ENCODE results near the gene SAPCD1. TPM values are rescaled to one million over a fixed set of nuclear protein-coding genes. Genes with fewer than 3 reads are reported as not detected.

Gene SAPCD1
- 1.5 and 2.7 TPM in 2 replicates for total RNA-seq (2014; rRNA removed)
- polyA plus RNA-seq (2012) = 0.79 TPM

- no peak for DNase-seq (ENCODE audit: low read depth)
Measured at GRCh38 chr6:31762356-31762755, at the start of gene SAPCD1. Gene SAPCD1 (plus strand): TSS chr6:31762656. CDS start chr6:31763055, 399 bp downstream.

- no peak for DNase-seq (ENCODE audit: low read depth)
Measured at GRCh38 chr6:31713465-31713864, 49.0 kb upstream of the SAPCD1 start.

GRCh38 chr6:31713991-31714684 is 48.3 kb upstream of the SAPCD1 start:
- no peak for DNase-seq (ENCODE audit: low read depth)

DNA sequence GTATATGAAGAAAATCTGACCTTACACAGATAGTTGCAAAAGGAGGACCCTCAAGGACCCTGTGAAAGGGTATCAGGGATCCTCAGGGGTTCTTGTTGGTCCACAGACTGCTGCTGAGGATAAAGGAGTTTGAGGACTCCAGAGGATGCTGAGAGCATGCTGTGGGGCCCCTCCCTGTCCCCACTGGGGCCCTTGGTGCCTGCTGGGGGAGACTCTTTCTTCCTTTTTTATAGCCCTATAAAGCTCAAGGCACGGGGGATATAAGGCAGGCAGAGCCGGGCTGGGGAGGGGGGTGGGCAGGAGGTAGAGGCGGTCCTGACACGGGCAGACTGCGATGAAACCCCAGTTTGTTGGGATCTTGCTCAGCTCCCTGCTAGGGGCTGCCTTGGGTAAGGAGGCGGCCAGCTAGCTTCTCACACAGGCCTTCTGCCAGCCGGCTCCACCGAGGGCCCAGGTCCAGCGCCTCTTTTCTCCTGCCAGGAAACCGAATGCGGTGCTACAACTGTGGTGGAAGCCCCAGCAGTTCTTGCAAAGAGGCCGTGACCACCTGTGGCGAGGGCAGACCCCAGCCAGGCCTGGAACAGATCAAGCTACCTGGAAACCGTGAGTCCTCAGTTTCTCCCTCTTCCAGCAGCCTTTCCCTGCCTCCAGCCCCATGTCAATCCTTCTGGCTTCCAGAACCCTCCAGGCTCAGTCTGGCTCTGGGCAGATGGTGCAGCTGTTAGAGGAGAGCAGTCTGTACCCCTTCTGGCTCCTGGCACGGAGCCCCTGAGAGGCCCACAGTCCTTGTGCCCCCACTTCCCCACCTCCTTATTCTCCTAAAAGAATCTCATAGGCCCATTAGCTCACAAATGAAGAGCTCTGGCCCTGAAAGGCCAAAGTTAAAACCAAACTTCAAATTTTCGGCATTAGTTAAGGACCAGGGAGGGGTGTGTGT is 47.2 kb upstream of the SAPCD1 start, which contains the start of gene LY6G6D:
Gene LY6G6D, plus strand, starts transcription at position 327 of the 937 bp plus-strand sequence. Its CDS starts 8 bp downstream, at position 335.
- no peak for DNase-seq (ENCODE audit: low read depth)

GRCh38 chr6:31717499-31718222 is 44.8 kb upstream of the SAPCD1 start:
- DNase-seq (ENCODE audit: low read depth) = no peak

GRCh38 chr6:31718265-31718664 is 44.2 kb upstream of the SAPCD1 start:
- no peak for DNase-seq (ENCODE audit: low read depth)

- DNase-seq (ENCODE audit: low read depth) = no peak
Measured at GRCh38 chr6:31719001-31719400, 43.5 kb upstream of the SAPCD1 start.

DNA sequence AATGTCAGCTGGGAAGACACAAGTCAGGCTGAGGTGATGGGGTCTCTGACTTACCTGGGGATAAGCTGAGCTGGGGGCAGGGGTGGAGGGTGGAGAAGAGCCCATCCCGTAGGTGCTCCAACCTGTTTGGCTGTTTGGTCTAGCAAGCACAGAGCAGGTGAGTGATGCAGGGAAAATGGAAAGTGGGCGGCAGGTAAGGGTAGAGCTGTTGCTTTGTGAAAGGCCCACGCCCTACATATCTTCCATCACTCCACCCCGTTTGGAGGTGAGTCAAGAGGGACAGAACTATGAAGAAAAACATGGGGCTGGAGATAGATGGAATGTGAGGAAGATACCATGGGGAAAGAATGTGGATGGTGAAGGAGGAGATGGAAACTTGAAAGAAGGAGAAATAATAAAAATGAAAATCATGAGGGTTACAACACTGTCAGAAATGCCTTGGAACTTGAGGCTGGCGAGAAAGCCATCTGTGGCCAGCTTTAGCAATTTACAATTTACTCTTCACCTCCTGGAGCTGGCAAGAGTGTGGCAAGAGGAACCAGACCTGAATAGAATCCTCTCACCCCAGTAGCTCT is 42.2 kb upstream of the SAPCD1 start:
- DNase-seq (ENCODE audit: low read depth) = no peak

DNA sequence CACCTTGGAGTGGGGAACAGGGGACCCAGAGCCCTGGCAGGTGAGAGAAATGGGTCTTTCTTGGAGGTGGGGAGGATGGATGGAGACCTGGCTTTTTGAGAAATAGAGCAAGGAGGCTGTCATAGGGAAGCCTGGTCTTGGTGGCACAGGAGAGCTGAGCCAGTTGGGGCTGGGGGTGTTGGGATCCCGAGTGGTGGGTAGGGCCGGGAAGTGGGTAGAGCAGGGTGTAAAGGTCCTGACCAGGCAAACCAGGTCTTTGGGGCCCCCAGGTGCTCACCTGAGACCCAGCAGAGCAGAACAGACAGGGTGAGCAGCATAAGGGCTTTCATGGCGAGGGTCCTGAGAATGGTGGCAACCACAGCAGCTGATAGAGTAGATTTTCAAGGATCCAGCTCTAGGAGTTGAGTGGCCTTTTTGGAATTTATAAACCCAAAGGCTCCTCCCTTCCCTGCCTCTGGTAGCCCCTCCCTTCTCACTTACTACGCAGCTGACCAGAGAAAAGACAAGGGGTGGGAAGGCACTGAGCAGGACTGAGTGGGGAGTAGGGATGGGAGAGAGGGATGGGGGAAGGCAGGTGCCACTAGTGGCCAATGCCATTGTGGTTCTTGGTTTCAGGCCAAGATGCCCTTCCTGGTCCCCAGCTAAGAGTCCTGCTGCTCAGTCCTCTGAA is 41.0 kb upstream of the SAPCD1 start, which contains the start of gene LY6G6C:
Gene LY6G6C, minus strand, starts transcription at position 396 of the 670 bp plus-strand sequence. Its CDS starts 67 bp downstream, at position 329.
- DNase-seq (ENCODE audit: low read depth) = no peak

DNA sequence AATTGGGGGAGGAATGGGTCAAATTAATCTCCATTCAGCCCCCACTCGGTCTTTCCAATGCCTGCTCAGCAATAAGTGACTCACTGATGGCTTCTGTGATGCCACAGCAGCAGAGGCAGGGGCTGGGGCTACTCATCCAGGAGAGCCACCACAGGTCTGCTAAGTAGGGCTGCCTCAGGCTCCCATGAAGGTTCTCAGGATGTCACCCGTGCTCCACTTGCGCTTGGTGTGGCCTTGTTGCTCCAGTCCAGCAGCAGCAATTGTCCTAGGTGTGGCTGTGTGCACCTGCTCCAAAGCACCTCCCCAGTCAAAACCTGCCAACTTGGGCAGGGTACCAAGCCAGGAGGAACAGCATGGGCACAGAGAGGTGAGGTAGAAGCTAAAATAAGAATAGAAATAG is 40.3 kb upstream of the SAPCD1 start:
- no peak for DNase-seq (ENCODE audit: low read depth)

DNA sequence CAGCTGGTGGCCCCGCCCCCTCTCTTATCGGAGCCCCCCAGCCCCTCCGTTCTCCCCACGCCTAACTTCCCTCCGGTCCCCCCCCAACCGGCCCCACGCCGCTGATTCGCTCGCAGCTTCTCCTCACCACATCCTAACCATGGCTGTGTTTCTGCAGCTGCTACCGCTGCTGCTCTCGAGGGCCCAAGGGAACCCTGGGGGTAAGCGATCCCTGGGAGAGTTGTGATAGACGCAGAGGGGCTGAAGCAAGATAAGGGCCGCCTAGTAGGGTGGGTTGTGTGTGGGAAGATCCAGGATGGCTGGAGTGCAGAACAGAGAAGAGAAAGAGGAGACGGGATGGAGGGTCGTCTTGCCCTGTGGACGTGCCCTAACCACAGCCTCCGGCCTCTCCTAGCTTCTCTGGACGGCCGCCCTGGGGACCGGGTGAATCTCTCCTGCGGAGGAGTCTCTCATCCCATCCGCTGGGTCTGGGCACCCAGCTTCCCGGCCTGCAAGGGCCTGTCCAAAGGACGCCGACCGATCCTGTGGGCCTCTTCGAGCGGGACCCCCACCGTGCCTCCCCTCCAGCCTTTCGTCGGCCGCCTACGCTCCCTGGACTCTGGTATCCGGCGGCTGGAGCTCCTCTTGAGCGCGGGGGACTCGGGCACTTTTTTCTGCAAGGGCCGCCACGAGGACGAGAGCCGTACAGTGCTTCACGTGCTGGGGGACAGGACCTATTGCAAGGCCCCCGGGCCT is 39.0 kb upstream of the SAPCD1 start, which contains the start of gene MPIG6B:
Gene MPIG6B, plus strand, starts transcription at position 129 of the 735 bp plus-strand sequence. Its CDS starts 11 bp downstream, at position 140.
- DNase-seq (ENCODE audit: low read depth) = peak; percentile 42

DNA sequence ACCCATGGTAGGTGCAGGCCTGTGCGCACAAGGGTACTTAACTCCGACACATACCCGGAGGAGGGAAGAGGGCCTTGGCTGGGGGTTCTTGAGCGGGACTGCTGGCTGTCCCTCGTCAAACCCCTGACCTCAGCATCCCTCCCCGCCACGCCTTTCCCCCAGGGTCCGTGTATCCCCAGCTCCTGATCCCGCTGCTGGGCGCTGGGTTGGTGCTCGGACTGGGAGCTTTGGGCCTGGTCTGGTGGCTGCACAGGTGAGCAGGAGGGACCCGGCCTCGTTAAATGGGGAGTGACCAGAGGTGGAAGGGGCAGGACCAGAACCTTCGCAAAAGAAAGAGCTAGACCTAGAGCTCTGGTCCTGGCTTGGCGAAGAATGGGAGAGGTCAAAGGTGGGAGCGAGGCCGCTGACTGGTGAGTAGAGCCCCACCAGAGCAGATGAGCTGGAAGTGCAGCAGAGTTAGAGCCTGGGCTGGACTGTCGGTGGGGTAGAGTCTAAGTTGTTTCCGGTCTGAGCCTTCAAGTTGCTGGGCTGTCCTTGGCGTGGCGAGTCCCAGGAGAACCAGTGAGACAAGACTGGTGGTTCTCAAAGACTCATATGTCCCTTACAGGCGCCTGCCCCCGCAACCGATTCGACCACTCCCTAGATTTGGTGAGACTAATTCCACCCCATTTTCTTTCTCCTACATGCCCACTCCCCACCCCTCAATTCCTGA is 38.3 kb upstream of the SAPCD1 start:
- DNase-seq (ENCODE audit: low read depth) = no peak

- DNase-seq (ENCODE audit: low read depth) = no peak
Measured at GRCh38 chr6:31725502-31726350, 36.7 kb upstream of the SAPCD1 start.

- DNase-seq (ENCODE audit: low read depth) = no peak
Measured at GRCh38 chr6:31727034-31727716, 35.3 kb upstream of the SAPCD1 start.

GRCh38 chr6:31727717-31728671 is 34.5 kb upstream of the SAPCD1 start:
- DNase-seq (ENCODE audit: low read depth) = no peak

- DNase-seq (ENCODE audit: low read depth) = no peak
Measured at GRCh38 chr6:31728767-31729514, 33.5 kb upstream of the SAPCD1 start, which contains the start of gene DDAH2. Gene DDAH2 (minus strand): TSS chr6:31729299. CDS start chr6:31729161, 138 bp downstream.
